ENCODE data around the gene AP4S1.
"Not testable (repeated sequence)": the region's sequence is repeated elsewhere in the genome, so short reads cannot be mapped to it uniquely, and the experiment has no call there.

AP4S1 gene

GRCh38 chr14:31045501-31046080 is 20.1 kb downstream of the AP4S1 start:
- no peak for DNase-seq

- no peak for DNase-seq
Measured at GRCh38 chr14:31047503-31047902, 22.1 kb downstream of the AP4S1 start.

GRCh38 chr14:31051023-31051422 is 25.6 kb downstream of the AP4S1 start:
- no peak for DNase-seq

GRCh38 chr14:31051511-31051910 is 26.1 kb downstream of the AP4S1 start:
- DNase-seq = no peak

GRCh38 chr14:31052905-31053586 is 27.6 kb downstream of the AP4S1 start:
- DNase-seq = not testable (repeated sequence)

GRCh38 chr14:31057035-31057434 is 31.6 kb downstream of the AP4S1 start:
- no peak for DNase-seq

- DNase-seq = no peak
Measured at GRCh38 chr14:31057701-31058364, 32.4 kb downstream of the AP4S1 start.

GRCh38 chr14:31059152-31059924 is 33.9 kb downstream of the AP4S1 start:
- no peak for DNase-seq

- no peak for DNase-seq
Measured at GRCh38 chr14:31060253-31060875, 34.9 kb downstream of the AP4S1 start.

GRCh38 chr14:31062908-31063307 is 37.5 kb downstream of the AP4S1 start:
- not testable (repeated sequence) for DNase-seq

- DNase-seq = no peak
Measured at GRCh38 chr14:31068235-31068634, 42.8 kb downstream of the AP4S1 start.

GRCh38 chr14:31069343-31069742 is 43.9 kb downstream of the AP4S1 start:
- DNase-seq = no peak

- DNase-seq = no peak
Measured at GRCh38 chr14:31070431-31070830, 45.0 kb downstream of the AP4S1 start.

GRCh38 chr14:31071151-31071550 is 45.7 kb downstream of the AP4S1 start:
- no peak for DNase-seq

GRCh38 chr14:31075144-31075543 is 49.7 kb downstream of the AP4S1 start:
- DNase-seq = no peak

- no peak for DNase-seq
Measured at GRCh38 chr14:31078766-31079165, 53.3 kb downstream of the AP4S1 start.

- no peak for DNase-seq
Measured at GRCh38 chr14:31080056-31080455, 54.6 kb downstream of the AP4S1 start.

GRCh38 chr14:31080484-31080883 is 55.0 kb downstream of the AP4S1 start:
- no peak for DNase-seq

- DNase-seq = no peak
Measured at GRCh38 chr14:31083781-31084180, 58.3 kb downstream of the AP4S1 start.

- DNase-seq = no peak
Measured at GRCh38 chr14:31084385-31084784, 58.9 kb downstream of the AP4S1 start.

- no peak for DNase-seq
Measured at GRCh38 chr14:31085027-31085426, 59.6 kb downstream of the AP4S1 start.

- DNase-seq = not testable (repeated sequence)
Measured at GRCh38 chr14:31086466-31086865, 61.0 kb downstream of the AP4S1 start.

Measured in DMS153 (cell line).